HG03521 (cell line): Measurements from ENCODE around the gene ATG4D.
"Not testable (repeated sequence)": the region's sequence is repeated elsewhere in the genome, so short reads cannot be mapped to it uniquely, and the experiment has no call there.

Source experiments
- ATAC-seq: cut with Tn5 transposase; IDR thresholded peaks from one replicate; pipeline ENCODE4 v1.9.1; 2021; ENCODE audit warnings: mild to moderate bottlenecking, moderate library complexity; ENCODE audit not compliant: unreplicated experiment

The ATG4D gene

DNA sequence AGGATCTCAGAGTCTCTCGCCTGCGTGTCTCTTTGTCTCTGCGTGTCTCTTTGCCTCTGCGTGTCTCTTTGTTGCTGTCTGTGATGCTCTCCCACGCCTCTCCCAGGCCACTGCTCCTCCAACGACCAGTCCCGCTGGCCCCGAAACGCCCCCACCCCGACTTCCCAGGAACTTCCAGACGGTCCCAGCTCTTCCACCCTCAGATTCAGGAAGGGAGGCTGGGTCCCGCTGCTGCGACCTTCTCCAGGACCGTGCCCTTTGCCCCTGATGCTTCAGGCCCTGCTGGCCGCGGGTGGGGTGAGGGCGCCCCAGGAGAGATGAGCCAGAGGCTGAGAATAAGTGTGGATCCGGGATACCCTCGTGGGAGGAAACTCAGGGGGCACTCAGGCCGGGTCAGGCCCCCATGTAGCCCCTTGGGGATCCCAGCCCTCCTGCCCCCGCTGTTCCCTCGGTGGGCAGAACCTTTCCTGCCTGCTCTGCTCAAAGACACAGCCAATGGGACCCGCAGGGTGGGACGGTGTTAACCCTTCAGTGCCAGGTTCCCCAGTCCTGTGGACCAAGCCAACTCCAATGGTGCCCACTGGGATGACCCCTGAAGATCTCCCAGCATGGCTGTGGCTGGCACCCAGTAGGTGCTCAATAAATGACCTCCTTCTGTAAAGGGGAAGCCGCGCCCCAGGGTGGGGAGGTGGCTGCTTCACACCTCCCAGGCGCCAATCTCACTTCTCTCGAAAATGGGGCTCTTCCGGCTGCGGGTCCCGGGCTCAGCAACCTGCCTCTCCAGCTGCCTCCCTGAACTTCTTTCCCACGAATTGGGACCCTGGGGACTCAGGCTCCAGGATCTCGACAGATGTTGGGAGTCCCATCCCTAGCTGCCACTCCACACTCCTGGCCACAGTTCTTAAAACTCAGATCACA, 25.0 kb upstream of the ATG4D start:
- ATAC-seq = no peak

DNA sequence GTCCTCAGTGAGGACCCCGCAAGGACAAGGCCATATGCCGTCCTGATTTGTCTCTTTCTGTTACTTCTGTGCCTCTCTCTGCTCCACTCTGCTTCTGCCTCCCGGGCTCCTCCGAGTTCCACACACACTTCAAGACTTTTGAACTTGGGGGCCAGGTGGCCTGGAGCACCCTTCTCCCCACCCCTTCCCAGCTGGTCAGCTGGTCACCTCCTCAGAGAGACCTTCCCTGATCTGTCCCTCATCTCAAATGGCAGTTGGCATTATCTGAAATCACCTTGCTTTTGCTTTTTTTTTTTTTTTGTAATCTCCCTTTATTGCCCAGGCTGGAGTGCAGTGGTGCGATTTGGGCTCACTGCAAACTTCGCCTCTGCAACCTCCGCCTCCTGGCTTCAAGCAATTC, 24.3 kb upstream of the ATG4D start:
- ATAC-seq = no peak

DNA sequence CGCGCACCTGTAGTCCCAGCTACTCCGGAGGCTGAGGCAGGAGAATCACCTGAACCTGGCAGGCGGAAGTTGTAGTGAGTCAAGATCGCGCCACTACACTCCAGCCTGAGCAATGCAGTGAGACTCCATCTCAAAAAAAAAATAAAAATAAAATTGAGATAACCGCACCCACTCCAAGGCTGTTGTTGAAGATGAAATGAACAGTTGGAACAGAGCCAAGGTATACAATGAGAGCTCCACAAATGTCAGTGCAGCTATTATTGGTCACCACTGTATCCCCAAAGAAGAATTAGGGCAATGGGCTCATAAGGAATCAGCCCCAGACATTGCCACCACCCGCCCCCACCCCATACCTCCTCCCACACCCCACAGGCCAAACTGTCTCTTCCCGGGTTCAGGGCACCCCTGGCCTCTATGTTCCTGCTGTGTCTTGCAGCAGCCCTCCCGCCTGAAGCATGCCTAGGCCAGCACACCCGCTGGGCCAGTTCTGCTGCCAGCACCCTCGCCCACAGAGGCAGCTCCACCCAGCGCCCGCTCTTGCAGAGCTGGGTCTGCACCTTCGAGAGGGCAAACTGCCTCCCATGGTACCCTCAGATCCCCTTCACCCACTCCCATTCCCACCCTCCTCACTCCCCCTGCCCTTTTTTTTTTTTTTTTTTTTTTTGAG, 22.9 kb upstream of the ATG4D start:
- no peak for ATAC-seq

DNA sequence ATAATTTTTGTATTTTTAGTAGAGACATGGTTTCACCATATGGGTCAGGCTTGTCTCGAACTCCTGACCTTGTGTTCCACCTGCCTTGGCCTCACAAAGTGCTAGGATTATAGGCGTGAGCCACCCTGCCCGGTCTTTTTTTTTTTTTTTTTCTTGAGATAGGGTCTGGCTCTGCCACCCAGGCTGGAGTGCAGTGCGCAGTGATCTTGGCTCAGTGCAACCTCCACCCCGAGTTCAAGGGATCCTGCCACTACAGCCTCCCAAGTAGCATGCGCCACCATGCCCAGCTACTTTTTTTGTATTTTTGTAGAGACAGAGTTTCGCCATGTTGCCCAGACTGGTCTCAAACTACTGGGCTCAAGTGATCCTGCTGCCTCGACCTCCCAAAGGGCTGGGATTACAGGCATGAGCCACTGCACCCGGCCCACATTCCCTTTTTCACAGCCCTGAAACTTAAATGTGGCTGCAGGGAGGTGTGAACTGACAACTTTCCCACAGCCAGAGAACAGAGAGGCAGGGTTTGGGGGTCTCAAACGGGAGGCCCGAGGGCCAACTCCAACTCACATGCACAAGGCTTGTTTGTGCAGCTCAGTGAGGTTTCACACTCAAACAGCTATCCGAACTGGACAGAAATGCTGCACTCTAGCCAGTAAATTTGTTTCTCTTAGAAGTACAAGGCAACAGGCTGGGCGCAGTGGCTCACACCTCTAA, 22.1 kb upstream of the ATG4D start:
- no peak for ATAC-seq

DNA sequence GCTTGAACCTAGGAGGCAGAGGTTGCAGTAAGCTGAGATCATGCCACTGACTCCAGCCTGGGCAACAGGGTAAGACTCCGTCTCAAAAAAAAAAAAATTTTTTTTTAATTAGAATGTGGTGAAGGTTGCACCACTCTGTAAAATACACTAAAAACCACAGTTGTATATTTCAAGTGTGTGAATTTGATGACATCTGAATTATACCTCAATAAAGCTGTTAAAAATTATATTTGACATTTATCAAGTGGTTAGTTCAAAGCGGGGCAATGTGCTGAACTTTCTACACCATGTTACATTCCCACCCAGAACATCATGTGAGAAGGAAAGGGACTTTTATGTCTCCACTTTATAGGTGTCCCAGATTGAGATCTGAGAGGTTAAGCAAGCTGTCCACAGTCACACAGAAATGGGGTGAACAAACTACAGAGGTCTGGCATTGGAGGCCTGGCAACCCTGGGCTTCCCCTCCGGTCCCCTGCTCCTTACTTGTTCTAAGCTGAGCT, 20.5 kb upstream of the ATG4D start:
- no peak for ATAC-seq

DNA sequence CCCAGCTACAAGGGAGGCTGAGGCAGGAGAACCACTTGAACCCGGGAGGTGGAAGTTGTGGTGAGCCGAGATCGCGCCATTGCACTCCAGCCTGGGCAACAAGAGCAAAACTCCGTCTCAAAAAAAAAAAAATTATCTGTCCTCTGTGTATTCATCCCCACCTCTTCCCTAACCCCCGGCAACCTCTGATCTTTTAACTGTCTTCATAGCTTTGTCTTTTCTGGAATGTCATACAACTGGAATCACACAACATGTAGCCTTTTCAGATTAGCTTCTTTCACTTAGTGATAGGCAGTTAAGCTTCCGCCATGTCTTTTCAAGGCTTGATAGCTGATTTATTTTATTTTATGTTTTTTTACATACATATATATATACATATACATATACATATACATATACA, 18.1 kb upstream of the ATG4D start:
- no peak for ATAC-seq

DNA sequence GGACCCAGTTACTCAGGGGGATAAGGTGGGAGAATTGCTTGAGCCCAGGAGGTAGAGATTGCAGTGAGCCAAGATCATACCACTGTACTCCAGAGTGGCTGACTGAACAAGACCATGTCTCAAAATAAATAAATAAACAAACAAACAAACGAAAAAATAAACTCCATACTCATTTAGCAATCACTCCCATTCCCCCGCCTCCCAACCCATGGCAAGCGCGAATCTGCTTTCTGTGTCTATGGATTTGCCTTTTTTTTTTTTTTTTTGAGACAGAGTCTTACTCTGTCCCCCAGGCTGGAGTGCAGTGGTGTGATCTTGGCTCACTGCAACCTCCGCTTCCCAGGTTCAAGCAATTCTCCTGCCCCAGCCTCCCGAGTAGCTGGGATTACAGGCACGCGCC, 16.8 kb upstream of the ATG4D start:
- not testable (repeated sequence) for ATAC-seq

DNA sequence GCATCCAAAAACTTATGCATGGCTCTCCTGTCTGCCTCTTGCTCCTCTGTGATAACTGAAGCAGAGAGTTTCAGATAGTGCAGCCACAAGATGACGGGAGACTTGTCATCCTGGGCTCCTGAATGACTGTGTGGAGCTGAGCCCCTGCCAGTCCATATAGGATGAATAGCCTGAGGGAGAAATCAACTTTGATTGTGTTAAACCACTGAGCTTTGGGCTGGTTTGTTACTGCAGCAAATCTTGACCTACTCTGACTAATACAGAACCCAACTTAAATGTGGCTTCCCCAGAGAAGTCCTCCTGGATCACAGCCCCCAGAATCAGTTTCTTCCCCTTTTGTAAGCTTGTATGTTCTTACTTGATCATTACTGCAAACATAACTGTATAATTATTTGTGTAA, 11.2 kb upstream of the ATG4D start:
- ATAC-seq = no peak

DNA sequence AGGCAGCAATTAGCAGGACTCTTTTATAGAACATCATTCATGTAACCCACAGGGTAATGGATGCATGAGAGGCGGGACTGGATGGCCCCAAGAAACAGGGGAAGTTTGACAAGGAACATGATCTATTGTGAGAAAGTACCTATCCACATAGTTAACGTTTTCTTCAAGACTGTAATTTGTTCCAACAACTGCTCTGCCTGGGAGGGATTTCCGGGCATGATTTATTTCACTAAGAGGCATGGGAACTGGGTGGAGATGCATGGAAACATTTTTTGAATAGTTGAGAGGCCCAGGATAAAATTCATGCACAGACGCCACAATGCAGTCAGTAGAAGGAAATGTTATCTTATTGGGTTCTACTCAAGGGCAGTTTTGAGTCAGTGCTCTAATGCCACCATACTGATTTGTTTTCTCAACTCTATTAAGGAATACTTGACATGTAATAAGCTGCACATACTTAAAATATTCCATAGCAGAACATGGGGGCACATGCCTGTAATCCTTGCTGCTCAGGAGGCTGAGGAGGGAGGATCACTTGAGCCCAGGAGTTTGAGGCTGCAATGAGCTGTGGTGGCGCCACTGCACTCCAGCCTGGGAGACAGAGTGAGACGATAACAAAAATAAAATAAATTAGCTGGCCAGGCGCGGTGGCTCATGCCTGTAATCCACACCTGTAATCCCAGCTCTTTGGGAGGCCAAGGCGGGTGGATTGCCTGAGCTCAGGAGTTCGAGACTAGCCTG, 9.9 kb upstream of the ATG4D start:
- no peak for ATAC-seq

DNA sequence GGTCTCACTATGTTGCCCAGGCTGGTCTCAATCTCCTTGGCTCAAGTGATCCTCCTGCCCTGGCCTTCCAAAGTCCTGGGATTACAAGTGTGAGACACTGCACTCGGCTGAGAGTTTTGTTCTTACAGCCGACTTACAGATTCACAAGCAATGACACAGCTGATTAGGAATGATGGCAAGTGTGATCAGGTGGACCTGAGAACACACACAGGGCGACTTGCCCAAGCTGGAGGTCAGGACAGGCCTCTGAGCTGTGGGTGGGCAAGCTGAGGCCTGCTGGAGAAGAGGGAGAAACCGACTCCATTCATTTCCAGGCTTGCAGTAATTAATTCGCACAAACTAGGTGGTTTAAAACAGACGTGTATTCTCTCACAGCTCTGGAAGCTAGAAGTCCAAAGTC, 8.1 kb upstream of the ATG4D start:
- no peak for ATAC-seq

DNA sequence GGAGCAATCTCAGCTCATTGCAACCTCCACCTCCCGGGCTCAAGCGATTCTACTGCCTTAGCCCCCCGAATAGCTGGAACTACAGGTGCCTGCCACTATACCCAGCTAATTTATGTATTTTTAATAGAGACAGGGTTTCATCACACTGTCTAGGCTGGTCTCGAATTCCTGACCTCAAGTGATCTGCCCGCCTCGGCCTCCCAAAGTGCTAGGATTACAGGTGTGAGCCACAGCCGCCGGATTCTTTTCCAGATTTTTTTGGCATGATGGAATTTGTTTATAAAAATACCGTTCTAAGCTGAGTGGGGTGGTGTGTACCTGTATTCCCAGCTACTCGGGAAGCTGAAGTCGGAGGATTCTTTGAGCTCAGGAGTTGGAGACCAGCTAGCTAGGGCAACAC, 6.0 kb upstream of the ATG4D start:
- ATAC-seq = no peak

DNA sequence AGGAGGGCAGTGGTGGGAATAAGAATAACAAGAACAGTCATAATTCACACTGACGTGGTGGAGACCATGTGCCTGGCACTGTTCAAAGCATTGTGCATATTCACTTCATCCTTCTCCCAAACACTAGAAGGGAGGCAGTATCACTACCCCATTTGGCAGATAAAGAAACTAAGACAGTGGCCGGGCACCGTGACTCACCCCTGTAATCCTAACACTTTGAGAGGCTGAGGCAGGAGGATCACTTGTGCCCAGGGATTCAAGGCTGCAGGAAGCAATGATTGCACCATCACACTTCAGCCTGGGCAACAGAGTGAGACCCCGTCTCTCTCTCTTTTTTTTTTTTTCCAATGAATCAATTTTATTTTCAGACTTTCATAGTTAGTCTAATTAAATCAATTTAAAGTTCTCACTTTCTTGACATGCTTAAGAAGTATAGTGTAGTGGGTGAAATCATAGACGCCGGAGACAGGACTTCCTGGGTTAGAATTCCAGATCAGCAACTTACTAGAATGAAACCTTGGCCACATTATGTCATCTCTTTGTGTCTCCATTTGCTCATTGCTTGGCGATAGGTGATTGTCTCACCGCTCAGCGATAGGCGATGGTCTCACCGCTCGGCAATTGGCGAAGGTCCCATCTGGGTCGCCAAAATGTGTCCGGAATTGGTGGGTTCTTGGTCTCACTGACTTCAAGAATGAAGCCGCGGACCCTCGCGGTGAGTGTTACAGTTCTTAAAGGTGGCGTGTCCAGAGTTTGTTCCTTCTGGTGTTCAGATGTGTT, 5.3 kb upstream of the ATG4D start:
- ATAC-seq = no peak

DNA sequence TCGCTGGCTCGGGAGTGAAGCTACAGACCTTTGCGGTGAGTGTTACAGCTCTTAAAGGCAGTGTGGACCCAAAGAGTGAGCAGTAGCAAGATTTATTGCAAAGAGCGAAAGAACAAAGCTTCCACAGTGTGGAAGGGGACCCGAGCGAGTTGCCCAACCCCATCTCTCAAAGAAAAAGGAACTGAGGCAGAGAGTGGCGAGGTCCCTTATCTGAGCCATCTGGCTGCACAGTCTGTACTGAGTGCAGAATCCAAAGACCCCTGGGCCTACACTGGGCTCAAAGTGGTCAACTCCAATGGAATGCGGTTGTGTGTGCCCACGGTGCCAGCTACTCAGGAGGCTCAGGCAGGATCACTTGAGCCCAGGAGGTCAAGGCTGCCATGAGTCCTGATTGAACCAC, 4.7 kb upstream of the ATG4D start:
- ATAC-seq = not testable (repeated sequence)

DNA sequence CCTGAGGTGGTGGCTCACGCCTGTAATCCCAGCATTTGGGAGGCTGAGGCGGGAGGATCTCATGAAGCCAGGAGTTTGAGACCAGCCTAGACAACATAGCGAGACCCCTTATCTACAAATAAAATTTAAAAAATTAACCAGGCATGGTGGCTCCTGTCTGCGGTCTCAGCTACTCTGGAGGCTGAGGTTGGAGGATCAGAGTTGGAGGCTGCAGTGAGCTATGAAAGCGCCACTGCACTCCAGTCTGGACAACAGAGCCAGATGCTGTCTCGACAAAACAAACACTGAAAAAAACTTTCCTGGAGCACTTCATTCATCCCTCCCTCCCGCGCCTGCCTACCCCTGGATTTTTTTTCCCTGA, 665 bp upstream of the ATG4D start:
- ATAC-seq = no peak

DNA sequence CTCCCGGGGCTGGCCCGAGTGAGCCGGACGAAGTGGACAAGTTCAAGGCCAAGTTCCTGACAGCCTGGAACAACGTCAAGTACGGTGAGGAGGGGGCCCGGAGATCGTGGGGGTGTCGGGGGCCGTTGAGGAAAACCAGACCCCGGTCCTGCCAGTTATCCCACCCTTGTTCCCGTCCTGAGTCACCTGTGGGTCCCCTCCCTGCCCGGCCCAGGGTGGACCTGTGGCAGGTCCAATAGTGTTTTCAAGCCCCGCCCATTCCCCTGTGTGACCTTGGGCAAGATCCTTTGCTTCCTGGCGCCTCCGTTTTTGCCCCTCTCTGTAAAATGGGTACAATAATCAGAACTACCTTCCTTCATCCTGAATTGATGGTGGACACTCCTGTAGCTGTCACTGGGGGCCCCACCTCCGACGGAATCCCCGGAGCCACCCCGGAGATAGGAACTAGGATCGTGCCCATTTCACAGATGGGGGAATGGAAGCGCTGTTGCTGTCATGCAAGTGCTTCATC, 593 bp downstream of the ATG4D start:
- no peak for ATAC-seq

DNA sequence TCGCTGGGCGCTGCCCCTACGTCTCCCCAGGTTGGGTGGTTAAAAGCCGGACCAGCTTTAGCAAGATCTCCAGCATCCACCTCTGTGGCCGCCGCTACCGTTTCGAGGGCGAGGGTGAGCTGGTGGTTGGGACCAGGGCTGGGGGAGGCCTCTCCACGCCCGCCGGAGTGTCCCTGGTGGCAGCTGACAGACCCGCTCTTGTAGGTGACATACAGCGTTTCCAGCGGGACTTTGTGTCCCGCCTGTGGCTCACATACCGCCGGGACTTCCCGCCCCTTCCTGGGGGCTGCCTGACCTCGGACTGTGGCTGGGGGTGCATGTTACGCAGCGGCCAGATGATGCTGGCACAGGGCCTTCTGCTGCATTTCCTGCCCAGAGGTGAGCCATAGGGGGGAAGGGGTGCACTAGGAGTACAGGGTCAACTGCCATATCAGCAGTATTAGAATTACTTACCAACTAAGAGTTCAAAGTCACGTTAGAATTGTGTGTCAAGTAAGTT, 1.1 kb downstream of the ATG4D start:
- no peak for ATAC-seq

DNA sequence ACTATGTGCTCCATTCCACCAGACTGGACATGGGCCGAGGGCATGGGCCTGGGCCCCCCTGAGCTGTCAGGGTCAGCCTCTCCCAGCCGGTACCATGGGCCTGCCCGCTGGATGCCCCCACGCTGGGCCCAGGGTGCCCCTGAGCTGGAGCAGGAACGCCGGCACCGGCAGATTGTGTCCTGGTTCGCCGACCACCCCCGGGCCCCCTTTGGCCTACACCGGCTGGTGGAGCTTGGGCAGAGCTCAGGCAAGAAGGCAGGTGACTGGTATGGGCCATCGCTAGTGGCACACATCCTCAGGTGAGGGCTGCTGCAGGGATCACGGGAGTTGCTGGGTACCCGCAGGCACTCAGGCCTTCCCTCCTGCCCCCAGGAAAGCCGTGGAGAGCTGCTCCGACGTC, 3.1 kb downstream of the ATG4D start:
- ATAC-seq = no peak

DNA sequence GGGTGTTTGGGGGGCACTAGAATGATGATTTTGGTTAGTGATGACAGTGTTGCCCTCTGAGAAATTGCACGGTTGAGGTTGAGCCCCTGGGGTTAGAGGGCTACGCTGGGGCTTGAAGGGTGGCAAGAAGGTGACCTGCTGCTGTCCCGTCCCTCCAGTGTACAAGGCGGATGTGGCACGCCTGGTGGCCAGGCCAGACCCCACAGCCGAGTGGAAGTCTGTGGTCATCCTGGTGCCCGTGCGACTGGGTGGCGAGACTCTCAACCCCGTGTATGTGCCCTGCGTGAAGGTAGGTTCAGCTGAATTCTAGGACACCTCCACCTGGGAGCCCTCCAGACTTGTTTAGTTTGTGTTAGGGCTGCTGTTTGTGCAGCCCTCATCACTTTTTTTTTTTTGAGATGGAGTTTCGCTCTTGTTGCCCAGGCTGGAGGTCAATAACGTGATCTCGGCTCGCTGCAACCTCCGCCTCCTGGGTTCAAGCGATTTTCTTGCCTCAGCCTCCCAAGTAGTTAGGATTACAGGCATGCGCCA, 5.1 kb downstream of the ATG4D start:
- no peak for ATAC-seq

DNA sequence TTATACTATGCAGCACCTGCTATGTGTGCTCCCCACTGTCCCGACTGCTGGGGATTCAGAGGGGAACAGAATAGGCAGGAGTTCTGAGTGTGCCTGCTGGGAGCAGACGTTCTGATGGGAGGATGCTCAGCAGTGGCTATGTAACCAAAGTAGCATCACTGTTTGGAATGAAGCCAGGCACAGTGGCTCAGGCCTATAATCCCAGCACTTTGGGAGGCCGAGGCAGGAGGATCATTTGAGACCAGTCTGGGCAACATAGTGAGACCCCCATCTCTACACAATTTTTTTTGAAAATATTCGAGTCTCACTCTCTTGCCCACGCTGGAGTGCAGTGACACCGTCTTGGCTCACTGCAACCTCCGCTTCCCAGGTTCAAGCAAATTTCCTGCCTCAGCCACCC, 6.0 kb downstream of the ATG4D start:
- ATAC-seq = no peak

DNA sequence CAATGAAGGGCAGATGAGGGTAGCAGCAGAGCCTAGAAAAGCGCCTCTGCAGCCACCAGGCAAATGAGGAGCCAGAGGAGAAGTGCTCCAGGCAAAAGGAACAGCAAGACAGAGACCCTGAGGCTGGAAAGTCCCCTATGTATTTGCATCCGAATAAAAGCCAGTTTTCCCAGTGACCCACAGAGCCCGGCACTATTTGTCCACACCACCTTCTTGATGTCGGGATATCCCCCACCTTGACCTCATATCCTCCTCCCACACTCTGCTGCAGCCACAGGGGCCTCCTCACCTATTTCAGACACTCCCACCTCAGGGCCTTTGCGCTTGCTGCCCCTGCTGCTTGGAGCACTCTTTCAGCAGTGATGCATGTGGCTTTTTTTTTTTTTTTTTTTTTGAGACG, 6.6 kb downstream of the ATG4D start:
- ATAC-seq = no peak
